ENCODE results near the gene PPIP5K2. TPM values are rescaled to one million over a fixed set of nuclear protein-coding genes. Genes with fewer than 3 reads are reported as not detected.

Gene PPIP5K2
- total and polyA plus RNA-seq, 2 donors (not counting 3 experiments of a cell fraction or from before 2014, with no cell fraction given): 20.8 to 69.4 TPM

- no peaks in the 10 kb centered on the region for H3K4me1 ChIP-seq (ENCODE audit: control insufficient read depth, extremely low read depth, insufficient read depth, low read length)
- BruUV-seq (replicated peaks): no TSS peak
- CTCF ChIA-PET: no interaction called here
- dilution Hi-C loops (cut with MboI; ENCODE audit: extremely low pct_ligation_motif_present, low sequenced_read_pairs) (no loop called here), intact Hi-C loops (cut with micrococcal nuclease) (no loop called here)
- H3K9ac ChIP-seq (replicated peaks; ENCODE audit: extremely low read depth, insufficient read depth, low read length): no peak overlapping the region
- FAIRE-seq (no peak), DNase-seq (ENCODE audit: low read depth, low spot score) (no peak)
- no peak overlapping the region for H3K4me3 ChIP-seq (replicated peaks in 1 of 3; ENCODE audit: insufficient read depth in 1 of 3, low read depth in 1 of 3, low read length in 3 of 3)
- no peak overlapping the region for H2AFZ ChIP-seq (ENCODE audit: low read depth, low read length)
- POLR2A ChIA-PET: no interaction called here
- no peaks in the 10 kb centered on the region for H4K20me1 ChIP-seq (replicated peaks; ENCODE audit: control insufficient read depth, extremely low read depth, insufficient read depth, low read length)
- no peaks in the 10 kb centered on the region for H3K79me2 ChIP-seq (ENCODE audit: control insufficient read depth, insufficient read depth, low read length)
- H3K27me3 ChIP-seq (ENCODE audit: control insufficient read depth in 2 of 2, insufficient read depth in 2 of 2, low read length in 2 of 2): no peaks in the 10 kb centered on the region
- H3K27ac ChIP-seq (ENCODE audit: insufficient read depth, low read depth, low read length): no peak overlapping the region
- no peak overlapping the region for H3K4me2 ChIP-seq (ENCODE audit: insufficient read depth, low read length)
- no peaks in the 10 kb centered on the region for H3K36me3 ChIP-seq (ENCODE audit: control insufficient read depth in 2 of 2, extremely low read depth in 1 of 2, insufficient read depth in 2 of 2, low read length in 2 of 2)
- no peaks in the 10 kb centered on the region for H3K9me3 ChIP-seq (replicated peaks; ENCODE audit: control insufficient read depth, insufficient read depth, low read length)
- TF ChIP-seq JUN (IDR thresholded peaks at IDR 0.05; ENCODE audit: borderline replicate concordance, insufficient read depth, insufficient read length, low read depth): no peak
- TF ChIP-seq POLR2AphosphoS5 (IDR thresholded peaks at IDR 0.05; ENCODE audit: insufficient read depth, low read depth, low read length): no peak
- no peak for TF ChIP-seq FOS (IDR thresholded peaks at IDR 0.05; ENCODE audit: borderline replicate concordance, insufficient read depth, low read length)
- TF ChIP-seq CTCF (IDR thresholded peaks at IDR 0.05; ENCODE audit: extremely low read depth in 1 of 2, insufficient read depth in 1 of 2, low read depth in 1 of 2, low read length in 2 of 2): no peak
- H3K9me1 ChIP-seq (replicated peaks; ENCODE audit: control insufficient read depth, extremely low read depth, insufficient read depth, low read length): no peaks in the 10 kb centered on the region
These were observed 44.7 kb upstream of the PPIP5K2 start for GRCh38 chr5:103075442-103075841.

- CTCF ChIA-PET: no interaction called here
- H4K20me1 ChIP-seq (replicated peaks; ENCODE audit: control insufficient read depth, extremely low read depth, insufficient read depth, low read length): no peaks in the 10 kb centered on the region
- H3K9ac ChIP-seq (replicated peaks; ENCODE audit: extremely low read depth, insufficient read depth, low read length): no peak overlapping the region
- H2AFZ ChIP-seq (ENCODE audit: low read depth, low read length): no peak overlapping the region
- DNase-seq (ENCODE audit: low read depth, low spot score): no peak
- intact Hi-C loops (cut with micrococcal nuclease) (no loop called here), dilution Hi-C loops (cut with MboI; ENCODE audit: extremely low pct_ligation_motif_present, low sequenced_read_pairs) (no loop called here)
- H3K4me1 ChIP-seq (ENCODE audit: control insufficient read depth, extremely low read depth, insufficient read depth, low read length): no peaks in the 10 kb centered on the region
- TF ChIP-seq JUN (IDR thresholded peaks at IDR 0.05; ENCODE audit: borderline replicate concordance, insufficient read depth, insufficient read length, low read depth) (no peak), POLR2A (IDR thresholded peaks at IDR 0.05; ENCODE audit: low read depth, low read length) (no peak), MAX (IDR thresholded peaks at IDR 0.05; ENCODE audit: insufficient read depth, insufficient read length) (no peak), POLR2AphosphoS5 (IDR thresholded peaks at IDR 0.05; ENCODE audit: insufficient read depth, low read depth, low read length) (no peak), CTCF (IDR thresholded peaks at IDR 0.05; ENCODE audit: extremely low read depth in 1 of 2, insufficient read depth in 1 of 2, low read depth in 1 of 2, low read length in 2 of 2) (no peak), GATA2 (IDR thresholded peaks at IDR 0.05; ENCODE audit: insufficient read depth, insufficient read length, low read depth, low read length) (no peak), MYC (IDR thresholded peaks at IDR 0.05; ENCODE audit: low read depth, low read length) (no peak), EZH2 (IDR thresholded peaks at IDR 0.05; ENCODE audit: borderline replicate concordance, low read depth, low read length, severe bottlenecking) (no peak)
- no TSS peak for BruUV-seq (replicated peaks)
- H3K27me3 ChIP-seq (ENCODE audit: control insufficient read depth in 2 of 2, insufficient read depth in 2 of 2, low read length in 2 of 2): no peaks in the 10 kb centered on the region
- no peaks in the 10 kb centered on the region for H3K79me2 ChIP-seq (ENCODE audit: control insufficient read depth, insufficient read depth, low read length)
- no peak overlapping the region for H3K4me3 ChIP-seq (replicated peaks in 1 of 3; ENCODE audit: insufficient read depth in 1 of 3, low read depth in 1 of 3, low read length in 3 of 3)
- H3K4me2 ChIP-seq (ENCODE audit: insufficient read depth, low read length): no peak overlapping the region
- no peaks in the 10 kb centered on the region for H3K9me3 ChIP-seq (replicated peaks; ENCODE audit: control insufficient read depth, insufficient read depth, low read length)
- no peaks in the 10 kb centered on the region for H3K9me1 ChIP-seq (replicated peaks; ENCODE audit: control insufficient read depth, extremely low read depth, insufficient read depth, low read length)
- FAIRE-seq: no peak
- H3K27ac ChIP-seq (ENCODE audit: insufficient read depth, low read depth, low read length): no peak overlapping the region
- H3K36me3 ChIP-seq (ENCODE audit: control insufficient read depth in 2 of 2, extremely low read depth in 1 of 2, insufficient read depth in 2 of 2, low read length in 2 of 2): no peaks in the 10 kb centered on the region
- POLR2A ChIA-PET: no interaction called here
These were observed 40.3 kb upstream of the PPIP5K2 start for GRCh38 chr5:103079796-103080195.
